NCI-H2171 (cell line): ENCODE data around the gene SCTR.

ENCODE experiments used
- DNase-seq: peaks from one replicate; lab custom pipeline; 2025; lab: John Stamatoyannopoulos, UW

The SCTR gene

GRCh38 chr2:119523383-119523951 is 816 bp downstream of the SCTR start:
- no peak for DNase-seq

GRCh38 chr2:119522671-119523070 is 1.6 kb downstream of the SCTR start:
- DNase-seq = no peak

- DNase-seq = no peak
Observed at GRCh38 chr2:119521433-119522050, 2.7 kb downstream of the SCTR start.

- DNase-seq = no peak
Observed at GRCh38 chr2:119520696-119521432, 3.4 kb downstream of the SCTR start.

- DNase-seq = no peak
Observed at GRCh38 chr2:119519057-119519408, 5.2 kb downstream of the SCTR start.

- DNase-seq = no peak
Observed at GRCh38 chr2:119518401-119519056, 5.8 kb downstream of the SCTR start.

GRCh38 chr2:119517433-119517832 is 6.8 kb downstream of the SCTR start:
- DNase-seq = no peak

- DNase-seq = no peak
Observed at GRCh38 chr2:119516121-119516520, 8.2 kb downstream of the SCTR start.

GRCh38 chr2:119513832-119514231 is 10.5 kb downstream of the SCTR start:
- no peak for DNase-seq

GRCh38 chr2:119512946-119513345 is 11.3 kb downstream of the SCTR start:
- DNase-seq = no peak

- no peak for DNase-seq
Observed at GRCh38 chr2:119511989-119512388, 12.3 kb downstream of the SCTR start.

GRCh38 chr2:119508756-119509155 is 15.5 kb downstream of the SCTR start:
- no peak for DNase-seq

GRCh38 chr2:119496682-119497081 is 27.6 kb downstream of the SCTR start:
- DNase-seq = no peak

GRCh38 chr2:119495948-119496347 is 28.3 kb downstream of the SCTR start:
- DNase-seq = no peak

- DNase-seq = no peak
Observed at GRCh38 chr2:119494163-119494790, 30.0 kb downstream of the SCTR start.

GRCh38 chr2:119491776-119492525 is 32.3 kb downstream of the SCTR start:
- no peak for DNase-seq

- DNase-seq = no peak
Observed at GRCh38 chr2:119490653-119491195, 33.6 kb downstream of the SCTR start.

GRCh38 chr2:119490106-119490505 is 34.2 kb downstream of the SCTR start:
- DNase-seq = no peak

- DNase-seq = no peak
Observed at GRCh38 chr2:119489232-119489952, 34.9 kb downstream of the SCTR start.

GRCh38 chr2:119488245-119489214 is 35.8 kb downstream of the SCTR start:
- DNase-seq = no peak
